ENCODE results near the gene YAP1. TPM values are rescaled to one million over a fixed set of nuclear protein-coding genes. Genes with fewer than 3 reads are reported as not detected.

YAP1 gene
- total and polyA plus RNA-seq, 7 experiments from 2014 or later = 0.15 TPM; not detected in 6

DNA sequence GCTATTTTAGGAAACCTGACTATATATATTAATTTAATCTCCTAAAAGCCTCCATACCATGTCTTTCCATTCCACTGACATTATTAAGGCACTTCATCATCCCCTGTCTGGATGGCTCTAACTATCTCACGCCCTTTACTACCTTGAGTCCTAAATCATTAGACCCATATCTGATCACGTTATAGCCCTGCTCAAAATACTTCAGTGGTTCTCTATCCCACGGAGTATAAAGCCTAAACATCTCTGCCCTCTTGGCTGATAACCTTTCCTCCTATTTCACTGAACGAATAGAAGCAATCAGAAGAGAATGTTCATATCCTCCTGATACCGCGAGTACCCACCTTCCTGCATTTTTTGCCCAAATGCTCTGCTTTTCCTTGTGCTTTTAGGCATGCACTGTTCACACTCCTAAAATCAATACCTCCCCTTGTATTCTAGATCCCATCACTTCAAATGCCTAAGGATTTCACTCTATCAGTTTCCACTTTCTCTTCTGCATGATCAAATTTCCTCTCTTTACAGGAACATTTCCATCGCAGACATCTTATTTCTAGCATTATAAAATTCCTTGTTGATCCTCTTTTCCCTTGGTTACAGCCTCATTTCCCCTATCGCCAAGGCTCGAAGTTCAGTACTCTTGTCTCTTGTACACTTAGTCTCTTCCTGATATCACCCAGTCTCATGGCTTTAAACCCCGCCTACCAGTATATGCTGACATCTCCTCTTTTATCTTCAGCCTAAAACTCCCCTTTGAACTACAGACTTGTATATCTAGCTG lies 162.0 kb downstream of the YAP1 start:
- H3K27ac Mint-ChIP-seq = no peak overlapping the region
- H3K27me3 Mint-ChIP-seq = peaks cover 4 to 44% (median 20%) of the 10 kb centered on the region in 5 donors
- CTCF ChIA-PET = no interaction called here
- Histone ChIP-seq H3K4me3 (ENCODE audit: low read length) (no peak overlapping the region), H3K36me3 (ENCODE audit: control insufficient read depth in 2 of 3, insufficient read depth in 3 of 3, low read length in 3 of 3) (no peaks in the 10 kb centered on the region), H3K9me3 (ENCODE audit: control insufficient read depth in 2 of 3, low read length in 3 of 3) (no peaks in the 10 kb centered on the region), H3K4me1 (ENCODE audit: control insufficient read depth in 2 of 2, insufficient read depth in 2 of 2, low read length in 2 of 2) (peaks cover 10 to 17% of the 10 kb centered on the region in 2 donors), H3K27me3 (ENCODE audit: control insufficient read depth in 2 of 2, insufficient read depth in 2 of 2, low read length in 2 of 2) (no peaks in the 10 kb centered on the region), H3K27ac (ENCODE audit: low read depth, low read length) (no peak overlapping the region)
- H3K36me3 Mint-ChIP-seq = peaks cover 0 to 3% (median 0%) of the 10 kb centered on the region in 5 donors
- POLR2A ChIA-PET = no interaction called here
- DNase-seq (peak in 1 of 9 donors; percentile 19), ATAC-seq (no peak)
- peak overlapping the region in 5 of 10 donors; percentile 1 to 64 (median 14) for H3K4me3 Mint-ChIP-seq
- intact Hi-C loops (cut with micrococcal nuclease) = no loop called here
- peaks cover 14 to 47% (median 38%) of the 10 kb centered on the region in 7 donors for H3K4me1 Mint-ChIP-seq
- H3K9me3 Mint-ChIP-seq = peaks cover 0 to 2% (median 0%) of the 10 kb centered on the region in 11 donors

DNA sequence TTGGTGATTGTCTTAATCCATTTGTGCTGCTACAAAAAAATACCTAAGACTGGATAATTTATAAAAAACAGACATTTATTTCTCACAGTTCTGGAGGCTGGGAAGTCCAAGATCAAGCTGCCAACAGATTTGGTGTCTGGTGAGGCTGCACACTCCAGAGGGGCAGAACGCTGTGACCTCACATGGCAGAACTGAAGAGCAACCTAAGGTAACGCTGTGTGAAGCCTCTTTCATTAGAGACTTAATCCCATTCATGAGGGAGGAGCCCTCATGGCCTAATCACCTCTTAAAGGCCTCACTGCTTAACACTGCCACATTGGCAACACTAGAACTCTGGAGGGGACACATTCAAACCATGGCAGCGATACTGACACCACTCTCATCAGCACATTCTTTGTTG lies 164.4 kb downstream of the YAP1 start:
- Mint-ChIP-seq H3K27me3 (peaks cover 5 to 27% (median 15%) of the 10 kb centered on the region in 5 donors), H3K4me3 (no peak overlapping the region), H3K27ac (no peak overlapping the region), H3K4me1 (peaks cover 4 to 30% (median 24%) of the 10 kb centered on the region in 7 donors), H3K9me3 (peaks cover 0 to 2% (median 0%) of the 10 kb centered on the region in 11 donors), H3K36me3 (peaks cover 0 to 3% (median 0%) of the 10 kb centered on the region in 5 donors)
- H3K36me3 ChIP-seq (ENCODE audit: control insufficient read depth in 2 of 3, insufficient read depth in 3 of 3, low read length in 3 of 3) = no peaks in the 10 kb centered on the region
- DNase-seq (no peak), ATAC-seq (no peak)
- H3K4me1 ChIP-seq (ENCODE audit: control insufficient read depth in 2 of 2, insufficient read depth in 2 of 2, low read length in 2 of 2) = peaks cover under 1 to 10% of the 10 kb centered on the region in 2 donors
- no peaks in the 10 kb centered on the region for H3K9me3 ChIP-seq (ENCODE audit: control insufficient read depth in 2 of 3, low read length in 3 of 3)
- no peak overlapping the region for H3K4me3 ChIP-seq (ENCODE audit: low read length)
- no peaks in the 10 kb centered on the region for H3K27me3 ChIP-seq (ENCODE audit: control insufficient read depth in 2 of 2, insufficient read depth in 2 of 2, low read length in 2 of 2)
- CTCF ChIA-PET = interaction anchor here (0.6 kb wide), 1 partner anchor 60 kb away, joined by 4 read pairs; no protein-coding TSS in a partner anchor
- intact Hi-C loops (cut with micrococcal nuclease) = no loop called here
- no peak overlapping the region for H3K27ac ChIP-seq (ENCODE audit: low read depth, low read length)
- POLR2A ChIA-PET = interaction anchor here (0.7 kb wide), 1 partner anchor 276 kb away, joined by 3 read pairs; no protein-coding TSS in a partner anchor

GRCh38 chr11:102276362-102276761 lies 166.1 kb downstream of the YAP1 start:
- ChIA-PET CTCF (interaction anchor here (1.3 kb wide), 1 partner anchor 11 kb away, joined by 6 read pairs; no protein-coding TSS in a partner anchor), POLR2A (no interaction called here)
- peaks cover 6 to 23% (median 16%) of the 10 kb centered on the region in 7 donors for H3K4me1 Mint-ChIP-seq
- Histone ChIP-seq H3K27ac (ENCODE audit: low read depth, low read length) (no peak overlapping the region), H3K27me3 (ENCODE audit: control insufficient read depth in 2 of 2, insufficient read depth in 2 of 2, low read length in 2 of 2) (no peaks in the 10 kb centered on the region), H3K4me1 (ENCODE audit: control insufficient read depth in 2 of 2, insufficient read depth in 2 of 2, low read length in 2 of 2) (no peaks in the 10 kb centered on the region), H3K4me3 (ENCODE audit: low read length) (no peak overlapping the region), H3K9me3 (ENCODE audit: control insufficient read depth in 2 of 3, low read length in 3 of 3) (no peaks in the 10 kb centered on the region), H3K36me3 (ENCODE audit: control insufficient read depth in 2 of 3, insufficient read depth in 3 of 3, low read length in 3 of 3) (no peaks in the 10 kb centered on the region)
- H3K4me3 Mint-ChIP-seq = no peak overlapping the region
- peak overlapping the region in 1 of 9 donors; percentile 6 for H3K27ac Mint-ChIP-seq
- intact Hi-C loops (cut with micrococcal nuclease) = no loop called here
- peaks cover 0 to 2% (median 0%) of the 10 kb centered on the region in 11 donors for H3K9me3 Mint-ChIP-seq
- ATAC-seq (no peak), DNase-seq (no peak)
- H3K27me3 Mint-ChIP-seq = peaks cover 5 to 21% (median 15%) of the 10 kb centered on the region in 5 donors
- peaks cover 0 to 3% (median 0%) of the 10 kb centered on the region in 5 donors for H3K36me3 Mint-ChIP-seq

DNA sequence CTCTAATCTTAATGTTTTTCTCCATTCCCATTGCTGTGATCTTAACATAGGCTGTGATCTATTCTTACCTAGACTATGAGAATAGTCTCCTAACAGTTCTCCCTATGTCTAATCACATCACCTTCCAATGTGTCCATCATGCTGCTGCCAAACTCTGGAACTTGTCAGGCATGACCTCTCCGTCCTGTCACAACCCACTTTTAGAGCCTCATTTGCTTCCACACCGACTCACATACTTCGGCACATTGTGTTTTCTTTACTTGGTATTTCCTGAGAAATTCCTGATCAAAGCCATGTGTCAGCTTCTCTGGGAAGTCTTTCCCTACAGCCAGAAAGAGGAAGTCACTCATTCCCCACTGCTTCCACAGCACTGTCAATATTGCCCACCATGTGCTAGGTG lies 166.5 kb downstream of the YAP1 start:
- CTCF ChIA-PET = interaction anchor here (1.3 kb wide), 1 partner anchor 11 kb away, joined by 6 read pairs; no protein-coding TSS in a partner anchor
- Mint-ChIP-seq H3K4me1 (peaks cover 6 to 19% (median 16%) of the 10 kb centered on the region in 7 donors), H3K27ac (peak overlapping the region in 1 of 9 donors; percentile 6), H3K4me3 (no peak overlapping the region), H3K27me3 (peaks cover 5 to 21% (median 15%) of the 10 kb centered on the region in 5 donors), H3K36me3 (peaks cover 0 to 3% (median 0%) of the 10 kb centered on the region in 5 donors), H3K9me3 (peaks cover 0 to 2% (median 0%) of the 10 kb centered on the region in 11 donors)
- POLR2A ChIA-PET = no interaction called here
- H3K27ac ChIP-seq (ENCODE audit: low read depth, low read length) = no peak overlapping the region
- no peaks in the 10 kb centered on the region for H3K9me3 ChIP-seq (ENCODE audit: control insufficient read depth in 2 of 3, low read length in 3 of 3)
- no peaks in the 10 kb centered on the region for H3K36me3 ChIP-seq (ENCODE audit: control insufficient read depth in 2 of 3, insufficient read depth in 3 of 3, low read length in 3 of 3)
- DNase-seq = no peak
- no peaks in the 10 kb centered on the region for H3K27me3 ChIP-seq (ENCODE audit: control insufficient read depth in 2 of 2, insufficient read depth in 2 of 2, low read length in 2 of 2)
- H3K4me3 ChIP-seq (ENCODE audit: low read length) = no peak overlapping the region
- intact Hi-C loops (cut with micrococcal nuclease) = no loop called here
- no peak for ATAC-seq
- H3K4me1 ChIP-seq (ENCODE audit: control insufficient read depth in 2 of 2, insufficient read depth in 2 of 2, low read length in 2 of 2) = no peaks in the 10 kb centered on the region

DNA sequence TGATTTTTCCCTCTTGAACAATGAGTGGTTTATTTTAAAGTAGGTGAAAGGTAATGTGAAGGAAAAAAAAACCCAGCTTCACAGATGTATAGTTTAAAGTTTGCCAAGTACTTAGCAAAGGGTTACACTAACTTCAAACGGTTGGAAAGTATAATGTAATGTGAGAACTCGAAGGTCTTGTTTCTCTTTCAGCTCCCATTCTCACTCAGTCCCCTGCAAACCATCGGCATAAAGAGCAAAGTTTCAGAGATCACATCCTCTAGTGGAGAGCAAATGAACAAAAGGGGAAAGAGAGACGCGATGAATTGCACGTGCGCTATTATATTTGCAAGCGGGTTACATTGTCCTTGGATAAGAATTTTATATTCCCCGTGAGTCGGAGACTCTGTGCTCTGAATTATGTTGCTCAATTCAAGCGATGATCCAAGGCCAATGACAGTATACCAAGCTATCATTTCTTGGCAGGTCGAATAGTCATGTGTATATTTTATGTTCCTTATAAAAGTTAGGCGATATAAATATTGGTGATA lies 169.5 kb downstream of the YAP1 start:
- H3K4me1 Mint-ChIP-seq = peaks cover 0 to 7% (median 6%) of the 10 kb centered on the region in 7 donors
- peak; percentile 29 for ATAC-seq
- no peak overlapping the region for H3K4me3 ChIP-seq (ENCODE audit: low read length)
- H3K27ac Mint-ChIP-seq = peak overlapping the region in 1 of 9 donors; percentile 19
- H3K27me3 Mint-ChIP-seq = peaks cover 5 to 16% (median 10%) of the 10 kb centered on the region in 5 donors
- H3K36me3 Mint-ChIP-seq = peaks cover 0 to 3% (median 0%) of the 10 kb centered on the region in 5 donors
- no peaks in the 10 kb centered on the region for H3K27me3 ChIP-seq (ENCODE audit: control insufficient read depth in 2 of 2, insufficient read depth in 2 of 2, low read length in 2 of 2)
- H3K27ac ChIP-seq (ENCODE audit: low read depth, low read length) = no peak overlapping the region
- H3K9me3 ChIP-seq (ENCODE audit: control insufficient read depth in 2 of 3, low read length in 3 of 3) = no peaks in the 10 kb centered on the region
- intact Hi-C loops (cut with micrococcal nuclease) = loop anchor here in 1 of 2 donors (1.0 kb wide), 1 partner anchor 11 kb away; no protein-coding TSS in a partner anchor
- ChIA-PET CTCF (interaction anchor here (0.8 to 1.1 kb wide), 2 partner anchors 9 to 11 kb away, joined by 3 to 5 read pairs; no protein-coding TSS in a partner anchor), POLR2A (interaction anchor here (1.2 kb wide), 1 partner anchor 14 kb away, joined by 3 read pairs; no protein-coding TSS in a partner anchor)
- peaks cover 0 to 2% (median 0%) of the 10 kb centered on the region in 11 donors for H3K9me3 Mint-ChIP-seq
- no peak for DNase-seq
- H3K4me3 Mint-ChIP-seq = peak overlapping the region in 6 of 10 donors; percentile 24 to 59 (median 38)
- no peaks in the 10 kb centered on the region for H3K4me1 ChIP-seq (ENCODE audit: control insufficient read depth in 2 of 2, insufficient read depth in 2 of 2, low read length in 2 of 2)
- no peaks in the 10 kb centered on the region for H3K36me3 ChIP-seq (ENCODE audit: control insufficient read depth in 2 of 3, insufficient read depth in 3 of 3, low read length in 3 of 3)

GRCh38 chr11:102280245-102280833 lies 170.1 kb downstream of the YAP1 start:
- peak overlapping the region in 2 of 10 donors; percentile 4 to 35 for H3K4me3 Mint-ChIP-seq
- H3K4me1 Mint-ChIP-seq = peaks cover 0 to 7% (median 6%) of the 10 kb centered on the region in 7 donors
- intact Hi-C loops (cut with micrococcal nuclease) = loop anchor here in 1 of 2 donors (1.0 kb wide), 1 partner anchor 12 kb away; no protein-coding TSS in a partner anchor
- peaks cover 5 to 16% (median 10%) of the 10 kb centered on the region in 5 donors for H3K27me3 Mint-ChIP-seq
- no peaks in the 10 kb centered on the region for H3K9me3 ChIP-seq (ENCODE audit: control insufficient read depth in 2 of 3, low read length in 3 of 3)
- no peaks in the 10 kb centered on the region for H3K4me1 ChIP-seq (ENCODE audit: control insufficient read depth in 2 of 2, insufficient read depth in 2 of 2, low read length in 2 of 2)
- CTCF ChIA-PET = interaction anchor here (0.8 to 1.1 kb wide), 2 partner anchors 8 to 11 kb away, joined by 3 to 5 read pairs; no protein-coding TSS in a partner anchor
- H3K36me3 Mint-ChIP-seq = peaks cover 0 to 3% (median 0%) of the 10 kb centered on the region in 5 donors
- no peaks in the 10 kb centered on the region for H3K36me3 ChIP-seq (ENCODE audit: control insufficient read depth in 2 of 3, insufficient read depth in 3 of 3, low read length in 3 of 3)
- H3K4me3 ChIP-seq (ENCODE audit: low read length) = no peak overlapping the region
- H3K27me3 ChIP-seq (ENCODE audit: control insufficient read depth in 2 of 2, insufficient read depth in 2 of 2, low read length in 2 of 2) = no peaks in the 10 kb centered on the region
- DNase-seq (no peak), ATAC-seq (no peak)
- H3K9me3 Mint-ChIP-seq = peaks cover 0 to 2% (median 0%) of the 10 kb centered on the region in 11 donors
- no peak overlapping the region for H3K27ac Mint-ChIP-seq
- POLR2A ChIA-PET = interaction anchor here (0.5 to 1.6 kb wide), 3 partner anchors 13 to 40 kb away, joined by 3 to 4 read pairs (median 3); no protein-coding TSS in a partner anchor
- no peak overlapping the region for H3K27ac ChIP-seq (ENCODE audit: low read depth, low read length)
